ENCODE data around the gene HEATR9.

The HEATR9 gene

GRCh38 chr17:35856603-35857002 lies 12.1 kb downstream of the HEATR9 start:
- DNase-seq, result no peak

GRCh38 chr17:35855965-35856364 lies 12.7 kb downstream of the HEATR9 start:
- DNase-seq, result no peak

- DNase-seq, result peak; percentile 3
Measured at GRCh38 chr17:35849469-35850348, 19.0 kb downstream of the HEATR9 start.

- no peak for DNase-seq
Measured at GRCh38 chr17:35847633-35848373, 20.9 kb downstream of the HEATR9 start.

- no peak for DNase-seq
Measured at GRCh38 chr17:35847006-35847405, 21.7 kb downstream of the HEATR9 start.

- no peak for DNase-seq
Measured at GRCh38 chr17:35846055-35846809, 22.5 kb downstream of the HEATR9 start.

GRCh38 chr17:35844547-35844946 lies 24.1 kb downstream of the HEATR9 start:
- no peak for DNase-seq

GRCh38 chr17:35843698-35844097 lies 25.0 kb downstream of the HEATR9 start:
- DNase-seq, result no peak

- DNase-seq, result no peak
Measured at GRCh38 chr17:35842239-35842638, 26.5 kb downstream of the HEATR9 start.

- no peak for DNase-seq
Measured at GRCh38 chr17:35841505-35841904, 27.2 kb downstream of the HEATR9 start.

- DNase-seq, result no peak
Measured at GRCh38 chr17:35841101-35841500, 27.6 kb downstream of the HEATR9 start.

- no peak for DNase-seq
Measured at GRCh38 chr17:35825206-35825605, 43.5 kb downstream of the HEATR9 start.

- no peak for DNase-seq
Measured at GRCh38 chr17:35821308-35821707, 47.4 kb downstream of the HEATR9 start.

- DNase-seq, result no peak
Measured at GRCh38 chr17:35819455-35819854, 49.2 kb downstream of the HEATR9 start.

- no peak for DNase-seq
Measured at GRCh38 chr17:35817196-35817595, 51.5 kb downstream of the HEATR9 start.

GRCh38 chr17:35816723-35817122 lies 52.0 kb downstream of the HEATR9 start:
- no peak for DNase-seq

- no peak for DNase-seq
Measured at GRCh38 chr17:35812456-35812855, 56.2 kb downstream of the HEATR9 start.

- no peak for DNase-seq
Measured at GRCh38 chr17:35811759-35812158, 56.9 kb downstream of the HEATR9 start.

GRCh38 chr17:35809855-35810461 lies 58.7 kb downstream of the HEATR9 start:
- DNase-seq, result no peak

- peak; percentile 98 for DNase-seq
Measured at GRCh38 chr17:35808962-35809854, 59.5 kb downstream of the HEATR9 start, which contains the start of gene TAF15. TSS of gene TAF15 (plus strand) at chr17:35809484. CDS start at chr17:35809570, 86 bp downstream.

GRCh38 chr17:35808240-35808961 lies 60.3 kb downstream of the HEATR9 start:
- DNase-seq, result no peak

Data from NCI-H1436 treated with DMSO at 0.1 percent for 48 hours (cell line).